GM08714 (cell line): ENCODE data around the gene LYSMD2.
"Not testable (repeated sequence)": the region's sequence is repeated elsewhere in the genome, so short reads cannot be mapped to it uniquely, and the experiment has no call there.

ENCODE experiments used
- H3K4me3 ChIP-seq: fragments of 200-500 bp; sonication (Bioruptor generic); 2 replicates; pipeline ENCODE4 v1.5.1; 2014; ENCODE audit warnings: mild to moderate bottlenecking, low read length, inconsistent platforms
- ZNF274 ChIP-seq: IDR thresholded peaks from 2 replicates; pipeline ENCODE4 v1.6.1; 2012; ENCODE audit warnings: mild to moderate bottlenecking, low read depth, low read length

Gene LYSMD2

GRCh38 chr15:51737522-51738305, at the start of gene LYSMD2:
TSS of gene LYSMD2 (minus strand) at chr15:51737655. CDS start at chr15:51737622, 33 bp downstream.
- TF ChIP-seq ZNF274: no peak
- H3K4me3 ChIP-seq: peak within 1 kb of the TSS; percentile 83

DNA sequence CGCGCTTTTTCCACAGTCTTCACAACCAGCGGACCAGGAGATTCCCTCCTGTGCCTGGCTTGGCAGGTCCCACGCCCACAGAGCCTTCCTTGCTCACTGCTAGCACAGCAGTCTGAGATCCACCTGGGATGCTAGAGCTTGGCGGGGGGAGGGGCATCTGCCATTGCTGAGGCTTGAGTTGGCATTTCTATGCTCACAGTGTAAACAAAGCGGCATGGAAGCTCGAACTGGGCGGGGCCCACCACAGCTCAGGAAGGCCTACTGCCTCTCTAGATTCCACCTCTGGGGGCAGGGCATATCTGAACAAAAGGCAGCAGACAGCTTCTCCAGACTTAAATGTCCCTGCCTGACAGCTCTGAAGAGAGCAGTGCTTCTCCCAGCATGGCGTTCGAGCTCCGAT, 49.7 kb upstream of the LYSMD2 start:
- H3K4me3 ChIP-seq: not testable (repeated sequence)

- TF ChIP-seq ZNF274: no peak
- no peak overlapping the region for H3K4me3 ChIP-seq
Measured at GRCh38 chr15:51783967-51784366, 46.5 kb upstream of the LYSMD2 start.

- TF ChIP-seq ZNF274: no peak
Measured at GRCh38 chr15:51782357-51782896, 45.0 kb upstream of the LYSMD2 start.

GRCh38 chr15:51781506-51781905, 44.1 kb upstream of the LYSMD2 start:
- H3K4me3 ChIP-seq: no peak overlapping the region
- TF ChIP-seq ZNF274: no peak

More at GRCh38 chr15:51782357-51782896, 45.0 kb upstream of the LYSMD2 start:
- H3K4me3 ChIP-seq: no peak overlapping the region

DNA sequence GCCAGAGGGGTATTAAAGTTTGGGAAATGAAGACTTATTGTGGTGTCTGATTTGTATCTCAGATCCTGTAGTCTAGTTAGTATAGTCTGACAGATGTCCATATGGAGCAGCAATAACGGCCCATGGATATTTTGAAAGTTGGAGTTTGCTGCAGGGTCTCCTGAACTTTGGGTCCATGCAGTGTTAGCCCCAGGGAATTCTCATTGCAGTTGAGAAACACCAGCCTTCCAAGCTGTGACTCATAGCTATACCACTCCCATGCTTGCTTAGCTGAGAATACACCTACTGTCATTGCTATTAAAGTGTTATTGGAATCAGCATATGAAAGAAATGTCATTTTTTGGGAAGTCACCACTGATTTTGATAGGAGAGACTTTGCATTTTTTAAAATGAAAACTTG, 43.2 kb upstream of the LYSMD2 start:
- H3K4me3 ChIP-seq: no peak overlapping the region
- no peak for TF ChIP-seq ZNF274

DNA sequence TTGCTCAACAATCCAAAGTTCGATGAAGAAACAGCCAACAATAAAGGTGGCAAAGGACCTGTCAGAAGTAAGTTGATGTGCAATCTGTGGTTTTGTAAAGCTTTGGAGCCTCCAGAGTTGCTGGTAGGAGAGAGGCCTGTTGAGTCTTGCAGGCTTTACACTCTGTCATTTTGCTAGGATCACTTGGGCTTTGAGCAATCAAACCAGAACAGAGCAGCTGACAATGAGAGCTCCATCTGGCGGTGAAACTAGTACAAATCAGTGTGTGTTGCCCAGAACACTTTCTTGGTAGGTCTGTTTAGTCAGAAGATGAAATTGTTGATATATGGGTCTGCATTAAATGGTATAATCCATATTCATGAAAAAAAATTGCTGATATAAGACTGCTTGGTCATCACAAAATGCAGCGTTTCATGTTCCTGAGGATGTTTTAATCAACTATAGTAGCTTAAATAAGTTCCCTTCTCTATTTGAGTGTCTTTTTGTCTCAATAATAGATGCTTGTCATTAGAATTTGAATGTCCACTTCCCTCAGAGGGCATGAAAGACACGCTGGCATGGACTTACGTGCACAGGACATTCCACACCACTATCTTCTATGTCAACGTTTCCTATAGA, 39.6 kb upstream of the LYSMD2 start:
- no peak for TF ChIP-seq ZNF274
- H3K4me3 ChIP-seq: no peak overlapping the region

DNA sequence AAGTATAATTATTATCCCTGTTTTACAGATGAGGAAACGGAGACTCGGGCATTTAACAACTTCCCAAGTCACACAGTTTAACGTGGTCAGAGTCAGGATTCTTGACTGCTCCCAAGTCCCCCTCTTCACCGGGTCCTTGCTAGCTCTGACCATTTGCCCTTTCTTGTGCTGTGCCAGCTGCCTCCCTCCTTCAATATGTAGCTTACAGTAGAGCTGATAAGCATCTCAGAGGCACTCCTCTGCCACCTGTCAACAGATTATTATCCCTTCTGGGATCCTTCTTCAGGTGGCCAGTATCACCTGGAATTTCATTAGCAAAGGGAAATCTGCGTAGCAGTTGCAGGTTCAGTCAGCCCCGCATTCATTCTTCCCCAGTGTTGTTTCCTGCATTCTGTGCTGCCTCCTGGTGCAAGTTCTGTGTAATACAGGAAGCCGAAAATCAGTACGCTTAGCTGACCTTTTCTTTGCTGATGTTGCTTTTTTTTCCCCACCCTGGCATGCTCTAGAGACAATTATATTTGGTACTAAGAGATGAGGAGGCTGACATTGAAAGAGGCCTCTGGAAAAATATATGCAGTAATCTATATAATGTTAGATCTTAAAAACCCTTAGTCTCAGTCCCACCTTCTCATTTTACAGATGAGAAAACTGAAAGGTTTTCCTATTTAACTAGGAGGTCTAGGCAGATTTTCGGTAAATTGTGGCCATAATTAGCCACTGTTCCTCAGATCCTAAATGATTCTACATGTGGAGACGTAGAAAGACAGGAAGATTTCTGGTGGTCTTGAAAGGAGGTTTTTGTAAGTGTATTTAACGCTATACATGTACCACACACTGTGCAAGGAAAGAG, 38.7 kb upstream of the LYSMD2 start:
- no peak overlapping the region for H3K4me3 ChIP-seq
- no peak for TF ChIP-seq ZNF274

GRCh38 chr15:51774916-51775315, 37.5 kb upstream of the LYSMD2 start:
- TF ChIP-seq ZNF274: no peak
- H3K4me3 ChIP-seq: no peak overlapping the region

GRCh38 chr15:51771773-51772172, 34.3 kb upstream of the LYSMD2 start:
- TF ChIP-seq ZNF274: no peak

GRCh38 chr15:51770902-51771301, 33.4 kb upstream of the LYSMD2 start:
- no peak for TF ChIP-seq ZNF274

More at GRCh38 chr15:51771773-51772172, 34.3 kb upstream of the LYSMD2 start:
- H3K4me3 ChIP-seq: no peak overlapping the region

DNA sequence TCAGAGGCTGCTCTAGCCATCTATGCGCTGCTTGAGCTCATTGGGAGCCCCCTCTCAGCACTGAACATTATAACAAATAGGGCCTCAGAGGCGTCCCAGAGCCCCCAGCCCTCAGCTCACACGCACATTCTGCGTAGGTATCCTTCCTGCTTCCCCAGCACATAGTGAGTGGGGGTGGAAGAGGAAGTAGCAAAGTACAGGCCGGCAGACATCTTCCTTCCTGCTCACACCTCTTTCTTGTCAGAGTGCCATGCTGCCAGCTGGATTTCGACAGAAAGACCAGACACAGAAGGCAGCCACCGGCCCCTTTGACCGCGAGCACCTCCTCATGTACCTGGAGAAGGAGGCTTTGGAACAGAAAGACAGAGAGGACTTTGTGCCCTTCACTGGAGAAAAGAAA, 30.6 kb upstream of the LYSMD2 start:
- no peak for TF ChIP-seq ZNF274
- H3K4me3 ChIP-seq: no peak overlapping the region

More at GRCh38 chr15:51770902-51771301, 33.4 kb upstream of the LYSMD2 start:
- H3K4me3 ChIP-seq: no peak overlapping the region

DNA sequence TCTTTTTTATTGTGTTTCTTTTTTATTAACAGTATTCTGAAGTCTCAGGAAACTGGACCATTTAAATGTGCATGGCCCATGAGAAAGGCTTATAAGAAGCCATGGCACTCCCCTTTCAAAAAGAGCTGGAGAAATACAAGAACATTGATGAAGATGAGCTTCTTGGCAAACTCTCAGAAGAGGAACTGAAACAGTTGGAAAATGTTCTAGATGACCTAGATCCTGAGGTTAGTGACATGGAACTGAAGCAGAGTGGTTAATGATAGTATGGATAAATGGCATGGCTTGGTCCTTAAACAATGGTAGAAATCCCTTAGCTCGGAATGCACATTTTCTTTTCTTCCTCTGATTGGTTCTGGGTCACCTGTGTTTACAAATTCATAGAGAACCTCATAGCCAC, 28.9 kb upstream of the LYSMD2 start:
- no peak overlapping the region for H3K4me3 ChIP-seq
- TF ChIP-seq ZNF274: no peak

GRCh38 chr15:51765751-51766150, 28.3 kb upstream of the LYSMD2 start:
- no peak for TF ChIP-seq ZNF274
- no peak overlapping the region for H3K4me3 ChIP-seq
